ENCODE measurements around the gene TMEM150A. TPM values are rescaled to one million over a fixed set of nuclear protein-coding genes. Genes with fewer than 3 reads are reported as not detected.

Gene TMEM150A
- total and polyA plus RNA-seq, 2 of the 13 experiments (the other 11 are each of a cell fraction or from before 2014, with no cell fraction given) = 30.1 to 70.4 TPM

DNA sequence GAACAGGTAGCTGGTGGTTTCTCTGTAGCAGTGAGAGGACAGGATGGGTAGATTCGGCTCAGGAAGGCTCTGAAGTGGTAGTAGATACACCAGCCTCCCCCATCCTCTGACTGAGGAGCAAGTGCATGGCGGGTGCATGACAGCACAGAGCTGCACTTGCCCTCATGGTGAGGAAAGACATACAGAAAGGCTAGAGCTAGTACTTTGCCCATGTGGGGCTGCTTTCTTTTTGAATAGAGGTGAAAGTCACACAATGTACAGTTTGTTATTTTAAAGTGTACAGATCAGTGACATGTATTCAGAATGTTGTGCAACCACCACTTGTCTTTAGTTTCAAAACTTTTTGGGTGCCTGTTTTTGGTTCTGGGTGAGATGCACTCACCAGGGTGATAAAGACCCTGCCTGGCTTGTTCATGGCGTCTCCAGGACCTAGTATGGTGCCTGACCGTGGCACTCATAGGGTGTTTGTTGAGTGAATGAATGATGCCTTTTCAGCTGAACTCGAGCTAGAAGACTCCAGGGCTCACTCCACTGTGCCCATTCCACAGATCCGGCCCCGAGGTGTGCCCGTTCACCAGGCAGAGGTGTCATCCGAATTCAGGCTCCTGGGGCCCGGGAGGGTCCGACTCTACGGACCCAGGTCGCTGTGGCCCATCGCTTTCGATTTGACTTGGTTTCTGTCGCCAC, 18.7 kb downstream of the TMEM150A start (continued):
- TF ChIP-seq, protein P1, sequence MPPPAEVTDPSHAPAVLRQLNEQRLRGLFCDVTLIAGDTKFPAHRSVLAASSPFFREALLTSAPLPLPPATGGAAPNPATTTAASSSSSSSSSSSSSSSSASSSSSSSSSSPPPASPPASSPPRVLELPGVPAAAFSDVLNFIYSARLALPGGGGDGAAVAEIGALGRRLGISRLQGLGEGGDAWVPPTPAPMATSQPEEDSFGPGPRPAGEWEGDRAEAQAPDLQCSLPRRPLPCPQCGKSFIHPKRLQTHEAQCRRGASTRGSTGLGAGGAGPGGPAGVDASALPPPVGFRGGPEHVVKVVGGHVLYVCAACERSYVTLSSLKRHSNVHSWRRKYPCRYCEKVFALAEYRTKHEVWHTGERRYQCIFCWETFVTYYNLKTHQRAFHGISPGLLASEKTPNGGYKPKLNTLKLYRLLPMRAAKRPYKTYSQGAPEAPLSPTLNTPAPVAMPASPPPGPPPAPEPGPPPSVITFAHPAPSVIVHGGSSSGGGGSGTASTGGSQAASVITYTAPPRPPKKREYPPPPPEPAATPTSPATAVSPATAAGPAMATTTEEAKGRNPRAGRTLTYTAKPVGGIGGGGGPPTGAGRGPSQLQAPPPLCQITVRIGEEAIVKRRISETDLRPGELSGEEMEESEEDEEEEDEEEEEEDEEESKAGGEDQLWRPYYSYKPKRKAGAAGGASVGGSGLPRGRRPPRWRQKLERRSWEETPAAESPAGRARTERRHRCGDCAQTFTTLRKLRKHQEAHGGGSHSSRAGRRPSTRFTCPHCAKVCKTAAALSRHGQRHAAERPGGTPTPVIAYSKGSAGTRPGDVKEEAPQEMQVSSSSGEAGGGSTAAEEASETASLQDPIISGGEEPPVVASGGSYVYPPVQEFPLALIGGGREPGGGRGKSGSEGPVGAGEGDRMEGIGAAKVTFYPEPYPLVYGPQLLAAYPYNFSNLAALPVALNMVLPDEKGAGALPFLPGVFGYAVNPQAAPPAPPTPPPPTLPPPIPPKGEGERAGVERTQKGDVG (CRISPR knock-in tag; IDR thresholded peaks at IDR 0.05; ENCODE audit: borderline replicate concordance) = peak; percentile 54; the same call in 1 of the 2 replicates
- peak; percentile 99 for TF ChIP-seq ZNF3 (CRISPR knock-in tag; IDR thresholded peaks at IDR 0.05)
- no peak for TF ChIP-seq RORA (CRISPR knock-in tag; IDR thresholded peaks at IDR 0.05)
- TF ChIP-seq U2AF2 (IDR thresholded peaks at IDR 0.05; ENCODE audit: low read depth, low read length) = no peak
- TF ChIP-seq, protein P2, sequence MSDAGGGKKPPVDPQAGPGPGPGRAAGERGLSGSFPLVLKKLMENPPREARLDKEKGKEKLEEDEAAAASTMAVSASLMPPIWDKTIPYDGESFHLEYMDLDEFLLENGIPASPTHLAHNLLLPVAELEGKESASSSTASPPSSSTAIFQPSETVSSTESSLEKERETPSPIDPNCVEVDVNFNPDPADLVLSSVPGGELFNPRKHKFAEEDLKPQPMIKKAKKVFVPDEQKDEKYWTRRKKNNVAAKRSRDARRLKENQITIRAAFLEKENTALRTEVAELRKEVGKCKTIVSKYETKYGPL (CRISPR knock-in tag; IDR thresholded peaks at IDR 0.05) = no peak
- TF ChIP-seq STAT5B (CRISPR knock-in tag; IDR thresholded peaks at IDR 0.05) = no peak
- TF ChIP-seq NR2C2 (CRISPR knock-in tag; IDR thresholded peaks at IDR 0.05; ENCODE audit: borderline replicate concordance) = no peak; the same call in 1 of the 2 replicates
- no peak for TF ChIP-seq ZNF883 (CRISPR knock-in tag; IDR thresholded peaks at IDR 0.05; ENCODE audit: not compliant biosample characterization)
- TF ChIP-seq, protein P3, sequence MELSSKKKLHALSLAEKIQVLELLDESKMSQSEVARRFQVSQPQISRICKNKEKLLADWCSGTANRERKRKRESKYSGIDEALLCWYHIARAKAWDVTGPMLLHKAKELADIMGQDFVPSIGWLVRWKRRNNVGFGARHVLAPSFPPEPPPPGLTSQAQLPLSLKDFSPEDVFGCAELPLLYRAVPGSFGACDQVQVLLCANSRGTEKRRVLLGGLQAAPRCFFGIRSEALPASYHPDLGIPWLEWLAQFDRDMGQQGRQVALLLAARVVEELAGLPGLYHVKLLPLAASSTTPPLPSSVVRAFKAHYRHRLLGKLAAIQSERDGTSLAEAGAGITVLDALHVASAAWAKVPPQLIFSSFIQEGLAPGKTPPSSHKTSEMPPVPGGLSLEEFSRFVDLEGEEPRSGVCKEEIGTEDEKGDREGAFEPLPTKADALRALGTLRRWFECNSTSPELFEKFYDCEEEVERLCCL (CRISPR knock-in tag; IDR thresholded peaks at IDR 0.05; ENCODE audit: borderline replicate concordance) = no peak
- TF ChIP-seq ZNF446 (CRISPR knock-in tag; IDR thresholded peaks at IDR 0.05) = peak; percentile 75
- no peak for TF ChIP-seq ZNF432 (CRISPR knock-in tag; IDR thresholded peaks at IDR 0.05; ENCODE audit: borderline replicate concordance)
